Endothelial cell of umbilical vein (primary cell): ENCODE results near the gene CLRN3. TPM values are rescaled to one million over a fixed set of nuclear protein-coding genes. Genes with fewer than 3 reads are reported as not detected.

Experiments
- BruUV-seq: library from RNA; stranded (reverse); fragments of 400-500 nt; replicated peaks from 2 replicates; lab custom pipeline; 2021; lab: Mats Ljungman, UMichigan
- CTCF ChIA-PET: fragments of 300-600, 350-600 bp; sonication (Branson Sonifier 250); formaldehyde crosslinking; loops from one replicate; lab custom pipeline; 2021; ENCODE audit warnings: antibody characterized with exemption, inconsistent platforms; lab: Charles Lee
- POLR2A ChIA-PET: fragments of 300-600, 350-600 bp; sonication (Branson Sonifier 250); formaldehyde crosslinking; loops from one replicate; lab custom pipeline; 2021; ENCODE audit warnings: antibody characterized with exemption, inconsistent platforms; lab: Charles Lee
- DNase-seq: peaks from one replicate; pipeline ENCODE4 v3.0.0-alpha.2; 2011; ENCODE audit warnings: low read depth, low spot score
- FAIRE-seq: peaks from 2 replicates; lab custom pipeline; 2011; peaks lifted over from hg19 to GRCh38; lab: Jason Lieb, UNC
- H2AFZ ChIP-seq: 2 replicates; pipeline ENCODE4 v1.6.0; 2012; ENCODE audit warnings: low read depth, low read length, control low read depth, inconsistent platforms
- H3K27ac ChIP-seq: 2 replicates; pipeline ENCODE4 v1.5.1; 2011; ENCODE audit warnings: low read depth, mild to moderate bottlenecking, control low read depth, low read length, moderate library complexity; ENCODE audit not compliant: insufficient read depth
- H3K27me3 ChIP-seq, 2 experiments: 2 replicates each; pipeline versions ENCODE4 v1.6.0 to v1.6.1; 2011; ENCODE audit warnings: low read length in 2 of 2, mixed read lengths in 1 of 2; ENCODE audit not compliant: control insufficient read depth in 2 of 2, insufficient read depth in 2 of 2
- H3K36me3 ChIP-seq, 2 experiments: 2 replicates in 1 of 2; 3 replicates in 1 of 2; pipeline ENCODE4 v1.5.1; 2011; ENCODE audit warnings: low read length in 2 of 2, mild to moderate bottlenecking in 1 of 2, moderate library complexity in 1 of 2; ENCODE audit not compliant: control insufficient read depth in 2 of 2, insufficient read depth in 2 of 2; ENCODE audit errors: extremely low read depth in 1 of 2
- H3K4me1 ChIP-seq: 3 replicates; pipeline ENCODE4 v1.5.1; 2011; ENCODE audit warnings: mild to moderate bottlenecking, low read length; ENCODE audit not compliant: control insufficient read depth, insufficient read depth; ENCODE audit errors: extremely low read depth
- H3K4me2 ChIP-seq: 2 replicates; pipeline ENCODE4 v1.6.1; 2011; ENCODE audit warnings: low read length, control low read depth, mixed read lengths; ENCODE audit not compliant: insufficient read depth
- H3K4me3 ChIP-seq, 3 experiments: fragments of 200-600 bp in 1 of 3; sonication (generic), shearing (Covaris generic) in 1 of 3; replicated peaks in 1 of 3; 2 replicates each; pipeline ENCODE4 v1.5.1; 2011 to 2016; ENCODE audit warnings: control low read depth in 3 of 3, low read length in 3 of 3, mild to moderate bottlenecking in 2 of 3, inconsistent platforms in 1 of 3, low read depth in 1 of 3, moderate library complexity in 1 of 3; ENCODE audit not compliant: insufficient read depth in 1 of 3
- H3K79me2 ChIP-seq: 2 replicates; pipeline ENCODE4 v1.6.0; 2012; ENCODE audit warnings: low read length, inconsistent platforms; ENCODE audit not compliant: control insufficient read depth, insufficient read depth
- H3K9ac ChIP-seq: replicated peaks from 2 replicates; pipeline ENCODE3; 2011; ENCODE audit warnings: low read length, control low read depth; ENCODE audit not compliant: insufficient read depth; ENCODE audit errors: extremely low read depth
- H3K9me1 ChIP-seq: replicated peaks from 3 replicates; pipeline ENCODE4 v1.6.0; 2011; ENCODE audit warnings: mild to moderate bottlenecking, low read length; ENCODE audit not compliant: control insufficient read depth, insufficient read depth; ENCODE audit errors: extremely low read depth
- H3K9me3 ChIP-seq: replicated peaks from 2 replicates; pipeline ENCODE4 v1.5.1; 2012; ENCODE audit warnings: low read length, inconsistent platforms; ENCODE audit not compliant: control insufficient read depth, insufficient read depth
- H4K20me1 ChIP-seq: replicated peaks from 2 replicates; pipeline ENCODE3; 2011; ENCODE audit warnings: mild to moderate bottlenecking, low read length; ENCODE audit not compliant: control insufficient read depth, insufficient read depth; ENCODE audit errors: extremely low read depth
- EZH2 ChIP-seq: IDR thresholded peaks from 2 replicates; pipeline ENCODE4 v1.6.1; 2012; ENCODE audit warnings: borderline replicate concordance, low read depth, mild to moderate bottlenecking, moderate library complexity, low read length, inconsistent platforms; ENCODE audit not compliant: severe bottlenecking
- FOS ChIP-seq: IDR thresholded peaks from 2 replicates; pipeline ENCODE4 v1.6.1; 2011; ENCODE audit warnings: mild to moderate bottlenecking, low read length, moderate library complexity, borderline replicate concordance; ENCODE audit not compliant: insufficient read depth
- GATA2 ChIP-seq: IDR thresholded peaks from 2 replicates; pipeline ENCODE4 v1.7.0; 2011; ENCODE audit warnings: low read depth, mild to moderate bottlenecking, moderate library complexity, mixed read lengths, low read length; ENCODE audit not compliant: insufficient read length, insufficient read depth
- JUN ChIP-seq: IDR thresholded peaks from 2 replicates; pipeline ENCODE4 v1.6.1; 2011; ENCODE audit warnings: borderline replicate concordance, low read depth; ENCODE audit not compliant: insufficient read length, insufficient read depth
- MAX ChIP-seq: IDR thresholded peaks from 2 replicates; pipeline ENCODE4 v1.6.1; 2011; ENCODE audit not compliant: insufficient read depth, insufficient read length
- MYC ChIP-seq: IDR thresholded peaks from one replicate; pipeline ENCODE4 v1.6.1; 2011; ENCODE audit warnings: mild to moderate bottlenecking, low read depth, low read length
- POLR2A ChIP-seq: IDR thresholded peaks from 2 replicates; pipeline ENCODE4 v1.6.1; 2012; ENCODE audit warnings: low read depth, mild to moderate bottlenecking, control low read depth, low read length
- POLR2AphosphoS5 ChIP-seq: IDR thresholded peaks from 2 replicates; pipeline ENCODE4 v1.6.1; 2012; ENCODE audit warnings: low read depth, mild to moderate bottlenecking, control low read depth, low read length, moderate library complexity; ENCODE audit not compliant: insufficient read depth
- dilution Hi-C: fragments of 300-500 bp; cut with MboI; formaldehyde crosslinking; loops from one replicate; pipeline ENCODE4 v1.15.0; 2019; ENCODE audit warnings: low sequenced_read_pairs; ENCODE audit not compliant: extremely low pct_ligation_motif_present
- intact Hi-C: fragments of 100-400 bp; cut with micrococcal nuclease; formaldehyde crosslinking; loops from one replicate; pipeline ENCODE4 v1.10.0; 2022
- polyA plus RNA-seq, 4 experiments: library from polyadenylated mRNA; depleted of rRNA in 3 of 4; stranded (reverse) in 3 of 4; unstranded in 1 of 4; fragments of >200 nt; gene quantifications; 2 replicates each; pipeline versions ENCODE4 v1.2.1 to v1.2.3, GENCODE V29; 2011 to 2012; ENCODE audit warnings: missing spikeins in 1 of 4
- total RNA-seq: library from RNA; stranded (reverse); gene quantifications from 2 replicates; pipeline ENCODE4 v1.2.3, GENCODE V29; 2021
- TF ChIP-seq, protein P1 (sequence below), 2 donors: IDR thresholded peaks; 1 replicate in 1 of 2; 2 replicates in 1 of 2; pipeline ENCODE4 v1.5.1; 2011; ENCODE audit warnings: low read length in 2 of 2, mild to moderate bottlenecking in 2 of 2, moderate library complexity in 2 of 2, control low read depth in 1 of 2, inconsistent platforms in 1 of 2, low read depth in 1 of 2; ENCODE audit not compliant: insufficient read depth in 1 of 2; ENCODE audit errors: extremely low read depth in 1 of 2

Gene CLRN3
- total and polyA plus RNA-seq, 2 donors (not counting 3 experiments of a cell fraction or from before 2014, with no cell fraction given) = 0.07 TPM; not detected in 1

- DNase-seq = no peak
- Histone ChIP-seq H4K20me1 (no peaks in the 10 kb centered on the region), H3K79me2 (no peaks in the 10 kb centered on the region), H3K4me1 (peaks cover 11% of the 10 kb centered on the region), H3K36me3 (no peaks in the 10 kb centered on the region), H3K27ac (no peak overlapping the region), H3K9me1 (no peaks in the 10 kb centered on the region), H3K4me3 (no peak overlapping the region), H3K9ac (no peak overlapping the region), H3K4me2 (no peak overlapping the region), H2AFZ (no peak overlapping the region), H3K27me3 (no peaks in the 10 kb centered on the region), H3K9me3 (no peaks in the 10 kb centered on the region)
- TF ChIP-seq MAX = no peak
- TF ChIP-seq MYC = no peak
- TF ChIP-seq FOS = no peak
- no peak for TF ChIP-seq EZH2
- TF ChIP-seq GATA2 = no peak
- TF ChIP-seq POLR2AphosphoS5 = no peak
- TF ChIP-seq POLR2A = no peak
- no peak for TF ChIP-seq JUN
- TF ChIP-seq, protein P1, sequence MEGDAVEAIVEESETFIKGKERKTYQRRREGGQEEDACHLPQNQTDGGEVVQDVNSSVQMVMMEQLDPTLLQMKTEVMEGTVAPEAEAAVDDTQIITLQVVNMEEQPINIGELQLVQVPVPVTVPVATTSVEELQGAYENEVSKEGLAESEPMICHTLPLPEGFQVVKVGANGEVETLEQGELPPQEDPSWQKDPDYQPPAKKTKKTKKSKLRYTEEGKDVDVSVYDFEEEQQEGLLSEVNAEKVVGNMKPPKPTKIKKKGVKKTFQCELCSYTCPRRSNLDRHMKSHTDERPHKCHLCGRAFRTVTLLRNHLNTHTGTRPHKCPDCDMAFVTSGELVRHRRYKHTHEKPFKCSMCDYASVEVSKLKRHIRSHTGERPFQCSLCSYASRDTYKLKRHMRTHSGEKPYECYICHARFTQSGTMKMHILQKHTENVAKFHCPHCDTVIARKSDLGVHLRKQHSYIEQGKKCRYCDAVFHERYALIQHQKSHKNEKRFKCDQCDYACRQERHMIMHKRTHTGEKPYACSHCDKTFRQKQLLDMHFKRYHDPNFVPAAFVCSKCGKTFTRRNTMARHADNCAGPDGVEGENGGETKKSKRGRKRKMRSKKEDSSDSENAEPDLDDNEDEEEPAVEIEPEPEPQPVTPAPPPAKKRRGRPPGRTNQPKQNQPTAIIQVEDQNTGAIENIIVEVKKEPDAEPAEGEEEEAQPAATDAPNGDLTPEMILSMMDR (IDR thresholded peaks at IDR 0.05; ENCODE audit: extremely low read depth in 1 of 2, insufficient read depth in 1 of 2, low read depth in 1 of 2, low read length in 2 of 2) = no peak
- dilution Hi-C loops = no loop called here
- no peak for FAIRE-seq
- no TSS peak for BruUV-seq
- intact Hi-C loops = no loop called here
- ChIA-PET POLR2A (no interaction called here), CTCF (interaction anchor here (0.9 kb wide), 1 partner anchor 185 kb away, joined by 5 read pairs; no protein-coding TSS in a partner anchor)
Measured at GRCh38 chr10:127884501-127884900, 8.2 kb downstream of the CLRN3 start.
